K562 (cell line): ENCODE results near the gene DNAJC30. TPM values are rescaled to one million over a fixed set of nuclear protein-coding genes. Genes with fewer than 3 reads are reported as not detected.
A peak's percentile ranks its signal among the peaks of the same experiment; 100 is the strongest.
"Not testable (repeated sequence)": the region's sequence is repeated elsewhere in the genome, so short reads cannot be mapped to it uniquely, and the experiment has no call there.

ENCODE experiments used
- ATAC-seq: fragments of 200-7000 bp; cut with Tn5 transposase; 3 replicates; pipeline ENCODE4 v1.9.1; 2020; ENCODE audit warnings: moderate library complexity
- BruUV-seq: library from RNA; stranded (reverse); fragments of 400-500 nt; replicated peaks from 2 replicates; lab custom pipeline; 2021; lab: Mats Ljungman, UMichigan
- CTCF ChIA-PET: fragments of 300-600 bp; formaldehyde crosslinking; extraction: SDS; loops from one replicate; lab custom pipeline; 2021; ENCODE audit warnings: low intra/inter-chr PET ratio; lab: Yijun Ruan, JAX
- POLR2A ChIA-PET: fragments of 300-600, 350-650 bp; sonication (Branson Sonifier 250); formaldehyde crosslinking; extraction: SDS; loops from one replicate; lab custom pipeline; 2021; ENCODE audit warnings: antibody characterized with exemption, inconsistent platforms; lab: Yijun Ruan, JAX
- DNase-seq, 4 experiments: peaks; one replicate each; pipeline versions ENCODE4 v3.0.0 to v3.0.0-alpha.2; 2011 to 2018; ENCODE audit warnings: low spot score in 3 of 4, mixed read lengths in 3 of 4; ENCODE audit errors: extremely low read depth in 1 of 4
- FAIRE-seq: peaks from 2 replicates; lab custom pipeline; 2011; peaks lifted over from hg19 to GRCh38; lab: Jason Lieb, UNC
- H2AFZ ChIP-seq: 2 replicates; pipeline ENCODE4 v1.6.0; 2011; ENCODE audit warnings: low read depth, low read length, control low read depth, inconsistent platforms
- H3K27ac ChIP-seq: fragments of 200-600 bp; 3 replicates; pipeline ENCODE4 v1.8.0; 2011; ENCODE audit warnings: low read depth, mild to moderate bottlenecking, control low read depth, inconsistent platforms, low read length, moderate library complexity, mixed read lengths; ENCODE audit errors: extremely low read depth
- H3K27me3 ChIP-seq, 2 experiments: fragments of 300-600 bp in 1 of 2; 2 replicates in 1 of 2; 3 replicates in 1 of 2; pipeline versions ENCODE4 v1.6.0 to v1.8.0; 2011; ENCODE audit warnings: inconsistent platforms in 2 of 2, low read length in 2 of 2, mild to moderate bottlenecking in 1 of 2, mixed read lengths in 1 of 2, moderate library complexity in 1 of 2; ENCODE audit not compliant: control insufficient read depth in 2 of 2, insufficient read depth in 2 of 2
- H3K36me3 ChIP-seq: fragments of 300-600 bp; 3 replicates; pipeline ENCODE4 v1.8.0; 2011; ENCODE audit warnings: mild to moderate bottlenecking, low read length, inconsistent platforms; ENCODE audit not compliant: control insufficient read depth, insufficient read depth
- H3K4me1 ChIP-seq, 2 experiments: fragments of 200-600 bp in 1 of 2; replicated peaks in 1 of 2; 2 replicates in 1 of 2; 3 replicates in 1 of 2; pipeline versions ENCODE4 v1.5.1 to v1.8.0; 2011; ENCODE audit warnings: inconsistent platforms in 2 of 2, low read length in 2 of 2, mild to moderate bottlenecking in 1 of 2, mixed read lengths in 1 of 2, moderate library complexity in 1 of 2; ENCODE audit not compliant: control insufficient read depth in 2 of 2, insufficient read depth in 2 of 2
- H3K4me2 ChIP-seq: 2 replicates; pipeline ENCODE4 v1.6.1; 2011; ENCODE audit warnings: low read length, control low read depth, inconsistent platforms, mixed read lengths; ENCODE audit not compliant: insufficient read depth
- H3K4me3 ChIP-seq: fragments of 200-600 bp; sonication (generic), shearing (Covaris generic); 2 replicates; pipeline ENCODE4 v1.5.1; 2016; ENCODE audit warnings: control low read depth, inconsistent platforms
- H3K79me2 ChIP-seq: fragments of 200-600 bp; 3 replicates; pipeline ENCODE4 v1.8.0; 2011; ENCODE audit warnings: low read length, inconsistent platforms; ENCODE audit not compliant: control insufficient read depth, insufficient read depth
- H3K9ac ChIP-seq, 2 experiments: 2 replicates each; pipeline versions ENCODE4 v1.6.0 to v1.6.1; 2011; ENCODE audit warnings: low read depth in 2 of 2, low read length in 2 of 2, control low read depth in 1 of 2, inconsistent platforms in 1 of 2, mild to moderate bottlenecking in 1 of 2, mixed read lengths in 1 of 2; ENCODE audit not compliant: insufficient read depth in 1 of 2
- H3K9me1 ChIP-seq: one replicate; pipeline ENCODE4 v1.6.0; 2011; ENCODE audit warnings: inconsistent platforms, mild to moderate bottlenecking, low read length, moderate library complexity; ENCODE audit not compliant: control insufficient read depth, insufficient read depth
- H3K9me3 ChIP-seq: replicated peaks from 2 replicates; pipeline ENCODE4 v1.5.1; 2011; ENCODE audit warnings: low read depth, low read length, inconsistent platforms; ENCODE audit not compliant: control insufficient read depth, insufficient read depth
- H4K20me1 ChIP-seq: replicated peaks from 2 replicates; pipeline ENCODE4 v1.6.1; 2011; ENCODE audit warnings: low read length, inconsistent platforms, mixed read lengths; ENCODE audit not compliant: control insufficient read depth, insufficient read depth
- EP300 ChIP-seq: IDR thresholded peaks from 2 replicates; pipeline ENCODE4 v1.6.1; 2012; ENCODE audit warnings: low read length, improper control_type of control experiment
- RFX1 ChIP-seq: fragments of 450-650 bp; IDR thresholded peaks from 2 replicates; pipeline ENCODE4 v1.6.1; 2016; ENCODE audit warnings: mild to moderate bottlenecking, moderate library complexity
- SMARCB1 ChIP-seq: IDR thresholded peaks from 2 replicates; pipeline ENCODE4 v1.6.1; 2011; ENCODE audit warnings: improper control_type of control experiment, low read depth; ENCODE audit not compliant: insufficient read length
- WGBS: fragments of 100-300 bp; shearing (Covaris generic); methylation state at CpG from one replicate; pipeline ENCODE4 v1.1.6; 2016; ENCODE audit warnings: low coverage, mixed read lengths; ENCODE audit not compliant: insufficient coverage; ENCODE audit errors: missing lambda C conversion rate; 5-methylcytosine and 5-hydroxymethylcytosine counted together
- in situ Hi-C: fragments of 300-500 bp; cut with MboI; formaldehyde crosslinking; loops from 4 replicates; pipeline ENCODE4 v1.15.0; 2018; ENCODE audit warnings: inconsistent platforms, mixed read lengths
- intact Hi-C: fragments of 100-400 bp; cut with micrococcal nuclease; formaldehyde crosslinking; loops from 2 replicates; pipeline ENCODE4 v1.14.2; 2022
- polyA plus RNA-seq, 8 experiments: library from polyadenylated mRNA; depleted of rRNA in 4 of 8; stranded (reverse) in 5 of 8; unstranded in 3 of 8; fragments of >200 nt; fragmentation: Nextera tagmentation in 2 of 8; fragmentation: Illumina TruSeq in 1 of 8; extraction: Ambion mirVana in 2 of 8; extraction: Trizol in 1 of 8; gene quantifications; 2 replicates each; pipeline versions ENCODE4 v1.2.1 to v1.2.3, GENCODE V29; 2011 to 2014; ENCODE audit warnings: inconsistent platforms in 1 of 8, missing spikeins in 1 of 8
- total RNA-seq, 7 experiments: library from RNA; depleted of rRNA in 6 of 7; stranded (reverse); fragments of >200 nt in 6 of 7; fragmentation: Illumina TruSeq in 2 of 7; extraction: Trizol in 2 of 7; gene quantifications; 2 replicates each; pipeline versions ENCODE4 v1.2.1 to v1.2.3, GENCODE V29; 2011 to 2021; ENCODE audit warnings: low replicate concordance in 1 of 7

DNAJC30 gene
- total and polyA plus RNA-seq, 9 of the 15 experiments (the other 6 are each of a cell fraction or from before 2014, with no cell fraction given), result 1.1 to 11.3 (median 4.6) TPM

DNA sequence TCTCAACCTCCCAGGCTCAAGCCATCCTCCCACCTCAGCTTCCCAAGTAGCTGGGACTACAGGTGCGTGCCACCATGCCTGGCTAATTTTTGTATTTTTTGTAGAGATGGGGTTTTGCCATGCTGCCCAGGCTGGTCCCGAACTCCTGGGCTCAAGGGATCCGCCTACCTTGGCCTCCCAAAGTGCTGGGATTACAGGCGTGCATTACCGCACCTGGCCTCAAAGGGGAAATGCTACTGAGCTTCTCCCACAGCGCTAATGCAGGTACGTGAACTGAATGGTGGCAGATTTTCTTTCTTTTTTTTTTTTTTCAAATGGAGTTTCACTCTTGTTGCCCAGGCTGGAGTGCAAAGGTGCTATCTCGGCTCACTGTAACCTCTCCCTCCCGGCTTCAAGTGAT is 7.2 kb downstream of the DNAJC30 start:
- WGBS, result 55% methylated on average over 9 of the region's 9 CpGs
- H2AFZ ChIP-seq, in situ Hi-C loops, intact Hi-C loops, H3K27ac ChIP-seq, H3K9me1 ChIP-seq, H3K27me3 ChIP-seq, H3K9me3 ChIP-seq, BruUV-seq, FAIRE-seq, H3K9ac ChIP-seq, H3K4me3 ChIP-seq, CTCF ChIA-PET, H4K20me1 ChIP-seq, H3K4me2 ChIP-seq, DNase-seq, ATAC-seq: not testable (repeated sequence)
- H3K79me2 ChIP-seq, result peaks cover 25% of the 10 kb centered on the region
- peaks cover 13 to 21% of the 10 kb centered on the region in 2 experiments; a peak in 4 of 5 replicates for H3K4me1 ChIP-seq
- POLR2A ChIA-PET, result interaction anchor here (0.7 kb wide), 1 partner anchor 10 kb away, joined by 3 read pairs; no protein-coding TSS in a partner anchor
- H3K36me3 ChIP-seq, result peaks cover 30% of the 10 kb centered on the region; the same call in 2 of the 3 replicates

DNA sequence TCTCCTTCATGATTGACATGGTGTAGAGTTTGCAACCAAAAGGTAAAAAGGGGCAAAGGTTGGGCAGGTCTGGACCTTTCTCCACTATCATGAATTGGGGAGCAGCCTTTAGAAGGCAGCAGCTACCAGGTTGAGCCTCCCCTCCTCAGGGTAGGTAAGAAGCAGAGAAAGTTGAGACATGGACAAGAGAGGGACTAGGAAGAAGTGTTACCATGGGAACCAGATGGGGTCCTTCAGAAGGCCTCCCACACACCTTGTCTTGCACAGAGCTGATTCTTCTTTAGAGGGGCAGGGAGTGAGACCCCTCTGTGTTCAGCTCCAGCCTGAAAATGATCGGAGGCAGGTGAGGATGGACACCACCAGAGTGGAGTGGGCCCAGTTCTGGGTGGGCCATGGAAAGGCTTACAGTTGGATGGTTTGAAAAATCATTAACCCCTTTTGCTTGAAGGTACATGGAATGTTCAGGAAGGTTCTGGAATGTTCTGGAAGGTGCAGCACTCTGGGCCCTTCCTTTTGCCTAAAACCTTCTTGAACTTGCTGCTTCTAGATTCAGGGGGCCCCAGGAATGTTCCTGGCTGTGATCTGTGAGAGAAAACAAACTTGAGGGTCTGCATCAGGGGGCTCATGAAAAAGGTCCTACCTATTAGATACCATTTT is 8.7 kb downstream of the DNAJC30 start:
- Histone ChIP-seq H2AFZ (no peak overlapping the region), H3K9ac (no peak overlapping the region), H4K20me1 (no peaks in the 10 kb centered on the region; the same call in 1 of the 2 replicates), H3K36me3 (peaks cover 16% of the 10 kb centered on the region; the same call in 2 of the 3 replicates), H3K4me1 (peaks cover 9 to 12% of the 10 kb centered on the region in 2 experiments; a peak in 4 of 5 replicates), H3K79me2 (peaks cover 10% of the 10 kb centered on the region), H3K4me2 (no peak overlapping the region), H3K9me3 (no peaks in the 10 kb centered on the region), H3K4me3 (no peak overlapping the region), H3K27ac (no peak overlapping the region), H3K9me1 (no peaks in the 10 kb centered on the region), H3K27me3 (no peaks in the 10 kb centered on the region)
- 90% methylated on average over 1 of the region's 1 CpG for whole genome bisulfite sequencing
- TF ChIP-seq SMARCB1 (no peak), RFX1 (peak; percentile 71), EP300 (peak; percentile 39; the same call in 1 of the 2 replicates)
- ChIA-PET CTCF (no interaction called here), POLR2A (interaction anchor here (0.7 to 1.2 kb wide), 5 partner anchors 9 to 154 kb away, joined by 3 to 6 read pairs (median 3); no protein-coding TSS in a partner anchor)
- DNase-seq (no peak), FAIRE-seq (no peak), ATAC-seq (no peak)
- in situ Hi-C loops (no loop called here), intact Hi-C loops (no loop called here)
- BruUV-seq, result no TSS peak
